ENCODE results near the gene CLDN16. TPM values are rescaled to one million over a fixed set of nuclear protein-coding genes. Genes with fewer than 3 reads are reported as not detected.

Gene CLDN16
- total and polyA plus RNA-seq, 2 of the 4 experiments (the other 2 are of a cell fraction), result under 0.01 to 0.09 TPM

DNA sequence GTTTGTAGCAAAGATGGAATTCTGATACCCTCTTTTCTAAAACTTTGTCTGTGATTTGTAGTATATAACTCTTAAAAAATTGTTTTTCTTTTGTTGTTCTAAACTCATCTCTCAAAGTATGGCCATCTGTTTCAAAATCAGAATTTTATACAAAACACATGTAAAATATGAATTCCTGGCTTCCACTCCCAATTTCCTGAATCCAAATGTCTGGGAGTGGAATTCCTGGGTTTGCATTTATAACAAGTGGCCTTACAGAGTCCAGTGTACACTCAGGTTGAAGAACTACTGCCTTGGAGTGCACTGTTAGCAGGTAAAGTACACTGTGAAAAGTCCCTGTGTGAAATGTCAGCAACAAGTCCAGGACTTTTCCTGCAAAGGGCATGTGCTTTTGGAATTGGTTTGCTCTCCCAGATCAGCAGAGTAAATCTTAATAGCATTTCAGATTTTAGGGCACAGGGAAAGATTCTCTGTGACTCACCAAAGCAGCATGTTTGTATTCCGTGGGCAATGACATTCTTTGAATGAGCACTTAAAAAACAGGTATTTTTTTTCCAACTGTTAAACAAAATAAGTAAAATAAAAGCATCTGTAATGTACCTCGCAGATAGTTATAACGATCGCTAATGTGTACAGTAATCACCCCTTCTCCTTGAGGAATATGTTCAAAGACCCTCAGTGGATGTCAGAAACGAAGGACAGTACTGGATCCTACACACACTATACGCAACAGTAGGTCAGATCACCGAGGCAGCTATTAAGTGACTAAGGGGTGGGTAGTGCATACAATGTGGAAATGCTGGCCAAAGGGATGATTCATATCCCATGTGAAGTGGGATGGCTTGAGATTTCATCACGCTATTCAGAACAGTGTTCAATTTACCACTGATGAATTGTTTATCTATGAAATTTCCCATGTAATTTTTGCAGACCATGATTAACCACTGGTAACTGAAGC lies 2.0 kb upstream of the CLDN16 start:
- H2BK20ac ChIP-seq (ENCODE audit: low read depth, low read length), result peak overlapping the region; percentile 96
- no peaks in the 10 kb centered on the region for H3K9me3 ChIP-seq (ENCODE audit: control insufficient read depth, insufficient read depth, low read length)
- peak overlapping the region; percentile 84 for H3K56ac ChIP-seq (ENCODE audit: extremely low read depth, insufficient read depth, low read length)
- intact Hi-C loops (cut with micrococcal nuclease), result loop anchor here (2.0 to 5.0 kb wide), 3 partner anchors 63 to 174 kb away; partner anchors contain the start of gene CLDN1
- peak overlapping the region; percentile 93 for H3K14ac ChIP-seq (replicated peaks; ENCODE audit: low read depth, low read length)
- H3K4me2 ChIP-seq (ENCODE audit: low read depth, low read length), result peak overlapping the region; percentile 95
- dilution Hi-C loops (cut with HindIII; ENCODE audit: low sequenced_read_pairs, unreplicated experiment), result no loop called here
- peak overlapping the region; percentile 94 for H2BK120ac ChIP-seq (ENCODE audit: low read depth, low read length)
- TF ChIP-seq BHLHE40 (IDR thresholded peaks at IDR 0.05; ENCODE audit: low read depth, low read length), result peak; percentile 18; the same call in 1 of the 2 replicates
- no peak for TF ChIP-seq RFX5 (IDR thresholded peaks at IDR 0.05; ENCODE audit: low read depth, low read length)
- TF ChIP-seq CEBPB (IDR thresholded peaks at IDR 0.05; ENCODE audit: low read depth, low read length), result peak; percentile 97
- no peak for TF ChIP-seq MXI1 (IDR thresholded peaks at IDR 0.05; ENCODE audit: borderline replicate concordance, low read depth, low read length)
- TF ChIP-seq, protein P1, sequence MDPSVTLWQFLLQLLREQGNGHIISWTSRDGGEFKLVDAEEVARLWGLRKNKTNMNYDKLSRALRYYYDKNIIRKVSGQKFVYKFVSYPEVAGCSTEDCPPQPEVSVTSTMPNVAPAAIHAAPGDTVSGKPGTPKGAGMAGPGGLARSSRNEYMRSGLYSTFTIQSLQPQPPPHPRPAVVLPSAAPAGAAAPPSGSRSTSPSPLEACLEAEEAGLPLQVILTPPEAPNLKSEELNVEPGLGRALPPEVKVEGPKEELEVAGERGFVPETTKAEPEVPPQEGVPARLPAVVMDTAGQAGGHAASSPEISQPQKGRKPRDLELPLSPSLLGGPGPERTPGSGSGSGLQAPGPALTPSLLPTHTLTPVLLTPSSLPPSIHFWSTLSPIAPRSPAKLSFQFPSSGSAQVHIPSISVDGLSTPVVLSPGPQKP (IDR thresholded peaks at IDR 0.05; ENCODE audit: borderline replicate concordance, low read depth, low read length), result no peak
- peak; percentile 91 for TF ChIP-seq FOS (IDR thresholded peaks at IDR 0.05; ENCODE audit: low read depth, low read length)
- TF ChIP-seq POLR2A (IDR thresholded peaks at IDR 0.05; ENCODE audit: low read depth, low read length), result no peak
- peak overlapping the region; percentile 34; the same call in 1 of the 2 replicates for H3K9ac ChIP-seq (ENCODE audit: low read depth, low read length)
- no CpG with 5 or more reads among the region's 8 CpGs for WGBS, 2 experiments (ENCODE audit: extremely low coverage in 2 of 2, insufficient read length in 1 of 2)
- no peaks in the 10 kb centered on the region; the same call in 1 of the 2 replicates for H3K9me1 ChIP-seq (ENCODE audit: insufficient read depth, low read length)
- peak overlapping the region; percentile 99 for H2BK5ac ChIP-seq (ENCODE audit: low read depth, low read length, poor library complexity, severe bottlenecking)
- no TSS peak for BruUV-seq (replicated peaks)
- ChIA-PET POLR2A (ENCODE audit: unreplicated experiment) (no interaction called here), CTCF (interaction anchor here (0.5 to 1.5 kb wide), 2 partner anchors 47 to 177 kb away, joined by 3 read pairs; no protein-coding TSS in a partner anchor)
- ATAC-seq (ENCODE audit: low read depth) (peak; percentile 94), DNase-seq (peak; percentile 98)
- peak overlapping the region; percentile 72 for H2AFZ ChIP-seq (replicated peaks; ENCODE audit: low read length, poor library complexity)
- H3K18ac ChIP-seq (ENCODE audit: low read depth, low read length), result peak overlapping the region; percentile 94; the same call in 1 of the 2 replicates
- peak overlapping the region; percentile 68 for H3K27ac ChIP-seq (ENCODE audit: insufficient read depth, low read length)
- H4K91ac ChIP-seq (ENCODE audit: insufficient read depth, low read depth, low read length), result peak overlapping the region; percentile 81
- no peaks in the 10 kb centered on the region; a peak in 1 of 4 replicates for H3K79me1 ChIP-seq (ENCODE audit: low read depth in 1 of 2, low read length in 2 of 2)
- H4K8ac ChIP-seq (ENCODE audit: low read depth in 2 of 2, low read length in 2 of 2), result peak overlapping the region; percentile 38 to 90; a peak in 3 of 4 replicates
- no peaks in the 10 kb centered on the region for H3K27me3 ChIP-seq (ENCODE audit: control insufficient read depth, insufficient read depth, low read length)
- H3K4me1 ChIP-seq (ENCODE audit: control insufficient read depth, insufficient read depth, low read length), result peaks cover 5% of the 10 kb centered on the region
- peak overlapping the region; percentile 94 for H3K23ac ChIP-seq (ENCODE audit: low read depth, low read length)
- H2AK9ac ChIP-seq (replicated peaks; ENCODE audit: low read depth, low read length, poor library complexity), result no peak overlapping the region
- peak overlapping the region; percentile 26; the same call in 1 of the 2 replicates for H3K4me3 ChIP-seq (ENCODE audit: insufficient read depth, low read depth, low read length)
- no peaks in the 10 kb centered on the region for H3K36me3 ChIP-seq (ENCODE audit: control insufficient read depth, insufficient read depth, low read length)
- peak overlapping the region; percentile 62; the same call in 1 of the 2 replicates for H4K5ac ChIP-seq (ENCODE audit: low read depth, low read length)
- no peaks in the 10 kb centered on the region for H4K20me1 ChIP-seq (ENCODE audit: insufficient read depth, low read length)
- in situ Hi-C loops (cut with MboI; ENCODE audit: low sequenced_read_pairs), result no loop called here
- H3K4ac ChIP-seq (ENCODE audit: low read depth, low read length), result peak overlapping the region; percentile 91
- peak overlapping the region; percentile 33; the same call in 1 of the 2 replicates for H2AK5ac ChIP-seq (ENCODE audit: low read depth, low read length)
- H2BK15ac ChIP-seq (ENCODE audit: low read depth, low read length), result peak overlapping the region; percentile 53
